B cell (primary cell): ENCODE measurements around the gene BOK.

Source experiments
- EZH2 ChIP-seq: IDR thresholded peaks from 2 replicates; pipeline ENCODE4 v1.6.1; 2012; ENCODE audit warnings: borderline replicate concordance, low read depth, mild to moderate bottlenecking, moderate library complexity, low read length; ENCODE audit not compliant: insufficient read depth, poor library complexity, severe bottlenecking
- TF ChIP-seq, protein P1 (sequence below): fragments of 200-600 bp; IDR thresholded peaks from one replicate; pipeline ENCODE4 v1.8.0; 2022; ENCODE audit warnings: antibody characterized with exemption, mild to moderate bottlenecking

- TF ChIP-seq, protein P1, sequence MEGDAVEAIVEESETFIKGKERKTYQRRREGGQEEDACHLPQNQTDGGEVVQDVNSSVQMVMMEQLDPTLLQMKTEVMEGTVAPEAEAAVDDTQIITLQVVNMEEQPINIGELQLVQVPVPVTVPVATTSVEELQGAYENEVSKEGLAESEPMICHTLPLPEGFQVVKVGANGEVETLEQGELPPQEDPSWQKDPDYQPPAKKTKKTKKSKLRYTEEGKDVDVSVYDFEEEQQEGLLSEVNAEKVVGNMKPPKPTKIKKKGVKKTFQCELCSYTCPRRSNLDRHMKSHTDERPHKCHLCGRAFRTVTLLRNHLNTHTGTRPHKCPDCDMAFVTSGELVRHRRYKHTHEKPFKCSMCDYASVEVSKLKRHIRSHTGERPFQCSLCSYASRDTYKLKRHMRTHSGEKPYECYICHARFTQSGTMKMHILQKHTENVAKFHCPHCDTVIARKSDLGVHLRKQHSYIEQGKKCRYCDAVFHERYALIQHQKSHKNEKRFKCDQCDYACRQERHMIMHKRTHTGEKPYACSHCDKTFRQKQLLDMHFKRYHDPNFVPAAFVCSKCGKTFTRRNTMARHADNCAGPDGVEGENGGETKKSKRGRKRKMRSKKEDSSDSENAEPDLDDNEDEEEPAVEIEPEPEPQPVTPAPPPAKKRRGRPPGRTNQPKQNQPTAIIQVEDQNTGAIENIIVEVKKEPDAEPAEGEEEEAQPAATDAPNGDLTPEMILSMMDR = no peak
- TF ChIP-seq EZH2 = no peak
Measured at GRCh38 chr2:241568726-241569125, 10.2 kb downstream of the BOK start.
